Thyroid gland (tissue), 4 donors: ENCODE data around the gene TMTC3. TPM values are rescaled to one million over a fixed set of nuclear protein-coding genes. Genes with fewer than 3 reads are reported as not detected.

Source experiments
- DNase-seq, 2 donors: peaks; one replicate each; pipeline ENCODE4 v3.0.0-alpha.2; 2019
- H3K27ac ChIP-seq, 3 donors: fragments of 200-600 bp; sonication (generic); 1 replicate in 2 of 3; 2 replicates in 1 of 3; pipeline ENCODE4 v1.5.1; 2016 to 2019; ENCODE audit warnings: mild to moderate bottlenecking in 1 of 3, moderate library complexity in 1 of 3
- H3K27me3 ChIP-seq: fragments of 200-600 bp; sonication (generic); one replicate; pipeline ENCODE4 v1.5.1; 2019
- H3K36me3 ChIP-seq, 2 donors: fragments of 200-600 bp; sonication (generic); one replicate each; pipeline ENCODE4 v1.5.1; 2016 to 2019
- H3K4me1 ChIP-seq, 2 donors: fragments of 200-600 bp; sonication (generic); one replicate each; pipeline ENCODE4 v1.5.1; 2017 to 2019
- H3K4me3 ChIP-seq, 3 donors: fragments of 200-600 bp; sonication (generic); replicated peaks in 1 of 3; 1 replicate in 2 of 3; 2 replicates in 1 of 3; pipeline ENCODE4 v1.5.1; 2016; ENCODE audit warnings: mild to moderate bottlenecking in 1 of 3
- H3K9me3 ChIP-seq: fragments of 200-600 bp; sonication (generic); one replicate; pipeline ENCODE4 v1.5.1; 2017
- CTCF ChIP-seq, 6 experiments: fragments of 200-600 bp in 3 of 6; fragments of 450-650 bp in 3 of 6; sonication (generic) in 3 of 6; IDR thresholded peaks; one replicate each; pipeline ENCODE4 v1.5.1; 2016 to 2019; ENCODE audit warnings: antibody characterized with exemption in 6 of 6, mild to moderate bottlenecking in 2 of 6, inconsistent platforms in 1 of 6, moderate library complexity in 1 of 6
- POLR2A ChIP-seq, 2 donors: fragments of 450-650 bp; IDR thresholded peaks; one replicate each; pipeline ENCODE4 v1.6.1; 2017; ENCODE audit warnings: antibody characterized with exemption in 2 of 2, mild to moderate bottlenecking in 2 of 2, moderate library complexity in 1 of 2
- WGBS, 2 donors: methylation state at CpG; one replicate each; pipeline ENCODE4 v1.1.5; 2017; 5-methylcytosine and 5-hydroxymethylcytosine counted together
- intact Hi-C: fragments of 100-400 bp; cut with DNase I; formaldehyde crosslinking; loops from one replicate; pipeline ENCODE4 v1.15.1; 2023
- total RNA-seq, 4 donors: library from RNA; depleted of rRNA; stranded (reverse); fragments of >200 nt; gene quantifications; one replicate each; pipeline ENCODE4 v1.2.3, GENCODE V29; 2016

TMTC3 gene
- total RNA-seq, 4 donors from 2014 or later, result 16.8 to 27.8 (median 21.1) TPM

DNA sequence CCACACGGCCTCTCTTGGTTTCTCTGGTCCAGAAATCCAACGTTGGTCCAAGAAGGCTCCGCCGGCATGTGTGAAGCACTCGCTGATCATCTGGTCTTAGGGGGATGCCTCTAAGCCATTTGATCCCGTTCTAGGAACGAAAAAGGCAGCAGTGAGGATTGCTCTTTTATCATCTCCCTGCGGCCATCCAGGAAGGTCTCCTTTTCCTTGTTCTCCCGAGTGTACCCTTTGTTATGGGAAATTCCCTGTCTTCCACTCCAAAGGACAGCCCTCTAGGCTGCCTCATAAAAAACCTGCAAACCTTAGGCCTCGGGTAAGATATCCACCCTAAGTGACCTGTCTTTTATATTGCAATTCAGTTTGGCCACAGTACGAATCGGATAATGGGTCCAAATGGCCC lies 85.8 kb downstream of the TMTC3 start:
- WGBS, 2 donors, result 89 to 93% methylated on average over 12 of the region's 12 CpGs
- no peaks in the 10 kb centered on the region for H3K4me1 ChIP-seq
- H3K4me3 ChIP-seq, result no peak overlapping the region

DNA sequence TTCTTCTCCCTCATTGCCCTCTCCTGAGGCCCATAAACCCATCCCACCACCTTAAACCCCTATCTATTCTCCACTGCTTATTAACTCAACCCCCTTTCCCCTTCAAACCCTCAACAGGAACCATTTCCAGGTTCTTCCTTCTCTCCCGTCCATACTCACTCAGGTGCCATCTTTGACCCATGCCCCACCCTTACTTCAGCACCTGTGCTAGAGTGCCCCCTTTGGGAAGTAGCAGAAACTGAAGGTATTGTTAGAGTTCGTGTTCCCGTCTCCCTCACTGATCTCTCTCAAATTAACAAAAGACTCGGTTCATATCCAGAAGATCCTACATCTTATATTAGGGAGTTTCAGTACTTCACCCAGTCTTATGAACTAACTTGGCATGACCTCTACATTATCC lies 86.6 kb downstream of the TMTC3 start:
- Histone ChIP-seq H3K9me3 (no peaks in the 10 kb centered on the region), H3K4me1 (no peaks in the 10 kb centered on the region), H3K4me3 (no peak overlapping the region), H3K36me3 (no peaks in the 10 kb centered on the region), H3K27ac (no peak overlapping the region), H3K27me3 (no peaks in the 10 kb centered on the region)
- WGBS, 2 donors, result 92 to 96% methylated on average over 4 of the region's 4 CpGs
- intact Hi-C loops, result no loop called here
- no peak for TF ChIP-seq POLR2A (IDR thresholded peaks at IDR 0.05)
- no peak for TF ChIP-seq CTCF (IDR thresholded peaks at IDR 0.05)
- no peak for DNase-seq

More for the DNA sequence above, 85.8 kb downstream of the TMTC3 start:
- no peak for TF ChIP-seq POLR2A (IDR thresholded peaks at IDR 0.05)
- no peak for TF ChIP-seq CTCF (IDR thresholded peaks at IDR 0.05)
- no peak for DNase-seq
- intact Hi-C loops, result no loop called here
- H3K27ac ChIP-seq, result no peak overlapping the region
- H3K36me3 ChIP-seq, result no peaks in the 10 kb centered on the region
- H3K27me3 ChIP-seq, result no peaks in the 10 kb centered on the region
- no peaks in the 10 kb centered on the region for H3K9me3 ChIP-seq

- no peak overlapping the region for H3K27ac ChIP-seq
- H3K27me3 ChIP-seq, result no peaks in the 10 kb centered on the region
- no peak overlapping the region for H3K4me3 ChIP-seq
- intact Hi-C loops, result no loop called here
- H3K36me3 ChIP-seq, result no peaks in the 10 kb centered on the region
- no peak for DNase-seq
- TF ChIP-seq CTCF (IDR thresholded peaks at IDR 0.05) (no peak), POLR2A (IDR thresholded peaks at IDR 0.05) (no peak)
- 86 to 90% methylated on average over 2 of the region's 2 CpGs for WGBS, 2 donors
- H3K9me3 ChIP-seq, result no peaks in the 10 kb centered on the region
- H3K4me1 ChIP-seq, result no peaks in the 10 kb centered on the region
Measured at GRCh38 chr12:88230271-88230670, 88.2 kb downstream of the TMTC3 start.

DNA sequence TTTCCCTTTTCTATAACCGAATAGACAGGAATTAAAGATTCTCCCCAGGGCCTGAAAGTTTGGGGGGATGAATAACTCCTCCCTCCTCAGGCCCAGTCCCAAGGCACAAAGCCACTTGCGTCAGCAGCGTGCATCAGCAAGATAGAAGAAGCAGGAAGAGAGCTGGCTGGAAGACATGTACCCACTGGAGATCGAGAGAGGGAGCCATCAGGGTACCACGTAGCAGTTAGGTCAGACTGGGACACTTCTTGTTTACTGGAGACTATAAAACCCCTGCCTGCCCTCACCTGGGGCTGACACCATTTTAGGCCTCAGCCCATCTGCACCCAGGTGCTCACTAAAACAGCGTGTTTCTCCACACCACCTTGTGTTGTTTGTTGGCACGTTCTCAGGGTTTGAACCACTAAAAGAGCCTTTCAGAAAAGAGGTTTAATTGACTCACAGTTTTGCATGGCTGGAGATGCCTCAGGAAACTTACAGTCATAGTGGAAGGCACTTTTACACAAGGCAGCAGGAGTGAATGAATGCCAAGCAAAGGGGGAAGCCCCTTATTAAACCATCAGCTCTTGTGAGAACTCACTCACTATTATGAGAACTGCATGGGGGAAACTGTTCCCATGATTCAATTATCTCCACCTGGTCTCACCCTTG lies 93.2 kb downstream of the TMTC3 start:
- TF ChIP-seq CTCF (IDR thresholded peaks at IDR 0.05) (no peak), POLR2A (IDR thresholded peaks at IDR 0.05) (no peak)
- no peak overlapping the region for H3K4me3 ChIP-seq
- 86 to 87% methylated on average over 7 of the region's 7 CpGs for WGBS, 2 donors

DNA sequence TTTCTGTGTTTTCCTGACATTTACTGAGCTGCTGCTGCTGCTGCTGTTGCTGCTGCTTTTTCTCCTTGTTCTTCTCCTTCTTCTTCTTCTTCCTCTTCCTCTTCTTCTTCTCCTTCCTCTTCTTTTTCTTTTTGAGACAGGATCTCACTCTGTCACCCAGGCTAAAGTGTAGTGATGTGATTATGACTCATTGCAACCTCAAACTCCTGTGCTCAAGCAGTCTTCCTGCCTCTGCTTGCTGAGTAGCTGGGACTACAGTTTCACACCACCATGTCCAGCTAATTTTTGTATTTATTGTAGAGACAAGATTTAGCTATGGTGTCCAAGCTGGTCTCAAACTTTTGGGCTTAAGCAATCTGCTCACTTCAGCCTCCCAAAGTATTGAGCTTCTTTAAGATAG lies 95.8 kb downstream of the TMTC3 start:
- no peak for TF ChIP-seq POLR2A (IDR thresholded peaks at IDR 0.05)
- no peak for TF ChIP-seq CTCF (IDR thresholded peaks at IDR 0.05)
- Histone ChIP-seq H3K27ac (no peak overlapping the region), H3K27me3 (no peaks in the 10 kb centered on the region), H3K9me3 (no peaks in the 10 kb centered on the region), H3K4me1 (no peaks in the 10 kb centered on the region), H3K36me3 (no peaks in the 10 kb centered on the region), H3K4me3 (no peak overlapping the region)
- DNase-seq, result no peak
- intact Hi-C loops, result no loop called here

More for the DNA sequence above, 93.2 kb downstream of the TMTC3 start:
- intact Hi-C loops, result no loop called here
- Histone ChIP-seq H3K4me1 (no peaks in the 10 kb centered on the region), H3K9me3 (no peaks in the 10 kb centered on the region), H3K36me3 (no peaks in the 10 kb centered on the region), H3K27me3 (no peaks in the 10 kb centered on the region), H3K27ac (no peak overlapping the region)
- DNase-seq, result no peak
